Measurements from ENCODE around the gene OR6K3. TPM values are rescaled to one million over a fixed set of nuclear protein-coding genes. Genes with fewer than 3 reads are reported as not detected.

OR6K3 gene
- total RNA-seq, 1 donor from 2014 or later: not detected

DNA sequence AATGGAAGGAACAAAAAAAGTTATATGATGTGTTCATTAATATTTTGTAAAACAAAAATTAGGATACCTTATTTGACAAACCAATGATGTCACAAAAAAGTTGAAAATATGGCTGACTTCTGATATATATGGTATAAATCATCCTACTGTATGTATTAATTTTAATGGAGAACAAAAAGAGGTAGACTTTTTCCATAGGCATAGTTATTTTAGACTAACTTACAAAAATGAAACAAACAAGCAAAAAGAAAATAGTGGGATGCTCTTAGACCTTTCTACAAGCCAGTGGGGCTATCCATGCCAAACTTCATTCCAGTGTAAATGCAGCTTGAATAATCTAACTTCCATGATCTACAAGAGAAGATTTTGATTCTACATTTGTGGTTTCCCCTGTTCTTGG, 33.5 kb downstream of the OR6K3 start:
- intact Hi-C loops (cut with micrococcal nuclease): no loop called here

- intact Hi-C loops (cut with micrococcal nuclease): no loop called here
These were observed 34.2 kb downstream of the OR6K3 start, which contains the start of gene SPTA1 for GRCh38 chr1:158686111-158687009. TSS of gene SPTA1 (minus strand) at chr1:158686715. CDS start at chr1:158686517, 198 bp downstream.

DNA sequence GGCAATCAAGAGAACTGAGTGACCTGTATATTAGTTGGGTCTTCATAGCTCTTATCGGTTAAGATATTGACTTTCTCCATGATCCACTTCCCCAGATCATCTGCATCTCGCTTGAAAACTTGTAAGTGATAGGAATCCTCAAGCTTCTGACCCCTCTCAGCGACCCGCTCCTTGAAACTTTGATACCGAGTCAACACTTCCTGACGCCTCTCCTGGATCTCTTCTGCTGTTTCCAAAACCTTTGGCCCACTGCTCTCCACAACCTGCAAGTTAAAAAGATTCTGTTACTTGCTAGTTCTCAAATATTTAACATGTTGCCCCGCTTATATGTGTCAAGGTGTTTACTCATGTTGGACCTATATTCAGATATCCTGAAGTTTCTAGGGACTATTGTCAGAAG, 35.4 kb downstream of the OR6K3 start:
- intact Hi-C loops (cut with micrococcal nuclease): no loop called here

DNA sequence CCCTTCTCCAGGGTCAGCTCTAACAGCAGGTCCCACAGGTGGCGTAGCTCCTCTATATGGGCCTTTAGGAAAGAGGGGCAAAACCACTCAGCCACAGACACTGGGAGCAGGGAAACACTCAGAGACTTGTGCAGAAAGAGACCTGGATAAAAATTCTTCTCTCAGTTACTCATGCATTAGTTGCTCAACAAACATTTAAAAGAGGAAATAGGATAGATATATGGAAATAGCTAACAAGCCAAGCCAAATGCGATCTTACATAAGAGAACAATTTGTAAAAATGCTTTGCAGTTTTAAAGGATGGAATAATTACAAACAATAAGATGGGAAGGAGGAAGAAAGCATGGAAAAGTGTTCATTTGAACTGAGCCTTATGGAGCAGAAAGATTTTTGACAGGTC, 38.9 kb downstream of the OR6K3 start:
- intact Hi-C loops (cut with micrococcal nuclease): no loop called here

DNA sequence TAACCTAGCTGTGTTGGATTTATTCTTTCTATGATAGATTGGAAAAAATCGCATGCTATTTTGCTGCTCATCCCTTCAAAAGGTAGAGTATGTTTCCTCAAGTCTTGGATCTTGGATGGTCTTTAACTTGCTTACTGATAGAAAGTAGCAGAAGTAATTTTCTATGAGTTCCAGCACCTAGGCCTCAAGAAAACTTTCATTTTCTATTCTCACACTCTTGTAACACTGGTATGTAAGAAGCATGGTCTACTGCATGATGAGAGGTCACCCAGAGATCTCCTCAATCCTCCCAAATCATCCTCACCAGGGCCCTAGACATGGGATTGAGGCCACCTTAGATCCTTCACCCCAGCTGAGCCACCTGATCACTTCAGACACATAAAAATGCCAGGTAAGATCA, 41.2 kb downstream of the OR6K3 start:
- intact Hi-C loops (cut with micrococcal nuclease): no loop called here

- intact Hi-C loops (cut with micrococcal nuclease): no loop called here
These were observed 44.8 kb downstream of the OR6K3 start for GRCh38 chr1:158675563-158676323.

DNA sequence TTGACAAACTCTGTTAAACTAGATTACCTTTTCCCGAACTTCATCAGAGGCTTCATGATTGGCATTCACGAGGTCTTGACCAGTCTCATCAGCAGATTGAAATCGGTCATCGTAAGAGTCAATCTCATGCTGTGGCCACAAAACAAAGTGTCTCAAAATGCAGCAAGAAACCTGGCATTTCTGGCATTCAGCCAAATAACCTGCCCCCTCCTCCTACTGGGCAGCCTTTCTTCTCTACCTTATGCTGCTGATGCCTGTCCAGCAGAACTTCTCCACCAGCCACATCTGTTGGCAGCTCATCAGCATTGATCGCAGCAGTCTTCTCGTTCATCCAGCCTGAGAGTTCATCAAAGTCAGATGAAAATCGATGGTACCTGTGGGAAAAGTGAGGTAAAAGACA, 46.2 kb downstream of the OR6K3 start:
- intact Hi-C loops (cut with micrococcal nuclease): no loop called here

Other genes starting within 250 kb of the OR6K3 start
- gene OR10R2, start 248.5 kb downstream of the OR6K3 start, total RNA-seq: not detected in 2 replicates
- not detected in 2 replicates for gene OR6Y1, start 166.3 kb downstream of the OR6K3 start, total RNA-seq
- gene OR6P1, start 150.1 kb downstream of the OR6K3 start, total RNA-seq: not detected in 2 replicates
- gene OR10X1, start 140.8 kb downstream of the OR6K3 start, total RNA-seq: not detected in 2 replicates
- not detected in 2 replicates for gene OR10Z1, start 115.5 kb downstream of the OR6K3 start, total RNA-seq
- gene SPTA1, start 34.0 kb downstream of the OR6K3 start, total RNA-seq: not detected in 2 replicates
- not detected in 2 replicates for gene OR6K2, start 20.1 kb downstream of the OR6K3 start, total RNA-seq
- gene OR6K6, start 34.0 kb upstream of the OR6K3 start, total RNA-seq: not detected in 2 replicates
- gene OR6N1, start 51.5 kb upstream of the OR6K3 start, total RNA-seq: not detected in 2 replicates
- not detected in 2 replicates for gene OR6N2, start 60.5 kb upstream of the OR6K3 start, total RNA-seq
- gene MNDA, start 110.6 kb upstream of the OR6K3 start, total RNA-seq: not detected in 2 replicates
- gene PYHIN1, start 210.8 kb upstream of the OR6K3 start, total RNA-seq: 31.2 and 32.8 TPM in 2 replicates

Measured in T-helper 2 cell treated with Interferon-gamma antibody and Interleukin-4, amounts not matched to agents 100 ng/mL and 5 ng/mL, for 36 hours (primary cell).